GM18511 (cell line): ENCODE data around the gene DCHS1.

Experiments
- ATAC-seq: cut with Tn5 transposase; IDR thresholded peaks from one replicate; pipeline ENCODE4 v1.9.1; 2021; ENCODE audit warnings: mild to moderate bottlenecking, moderate library complexity; ENCODE audit not compliant: unreplicated experiment

The DCHS1 gene

DNA sequence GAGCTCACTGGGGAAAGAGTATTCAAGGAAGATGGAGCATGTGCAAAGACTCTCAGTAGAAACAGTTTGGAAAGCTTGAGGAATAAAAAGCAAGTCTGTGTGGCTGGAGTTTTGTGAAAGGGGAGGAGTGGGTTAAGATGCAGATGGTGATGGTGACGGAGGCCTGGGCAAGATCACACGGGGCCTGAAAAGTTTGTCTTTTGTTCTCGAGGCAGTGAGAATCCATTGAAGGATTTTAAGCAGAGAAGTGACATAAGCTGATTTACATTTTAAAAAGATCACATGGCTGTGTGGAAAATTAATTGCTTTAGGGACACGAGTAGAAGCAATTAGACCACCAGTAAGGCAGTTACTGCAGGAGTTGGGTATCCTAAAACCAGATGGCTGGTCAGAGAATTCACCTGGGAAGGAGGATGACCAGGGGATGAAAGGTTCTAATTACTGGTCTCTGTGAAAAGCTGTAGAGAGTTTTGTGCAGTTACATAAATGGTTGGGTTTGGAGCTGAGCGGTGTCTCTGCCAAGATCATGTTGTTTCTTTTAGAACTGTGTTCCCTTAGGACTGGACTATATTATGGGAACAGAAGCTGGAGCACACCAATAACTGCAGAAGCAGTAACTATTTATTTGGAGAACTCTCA lies 59.3 kb downstream of the DCHS1 start:
- no peak for ATAC-seq

DNA sequence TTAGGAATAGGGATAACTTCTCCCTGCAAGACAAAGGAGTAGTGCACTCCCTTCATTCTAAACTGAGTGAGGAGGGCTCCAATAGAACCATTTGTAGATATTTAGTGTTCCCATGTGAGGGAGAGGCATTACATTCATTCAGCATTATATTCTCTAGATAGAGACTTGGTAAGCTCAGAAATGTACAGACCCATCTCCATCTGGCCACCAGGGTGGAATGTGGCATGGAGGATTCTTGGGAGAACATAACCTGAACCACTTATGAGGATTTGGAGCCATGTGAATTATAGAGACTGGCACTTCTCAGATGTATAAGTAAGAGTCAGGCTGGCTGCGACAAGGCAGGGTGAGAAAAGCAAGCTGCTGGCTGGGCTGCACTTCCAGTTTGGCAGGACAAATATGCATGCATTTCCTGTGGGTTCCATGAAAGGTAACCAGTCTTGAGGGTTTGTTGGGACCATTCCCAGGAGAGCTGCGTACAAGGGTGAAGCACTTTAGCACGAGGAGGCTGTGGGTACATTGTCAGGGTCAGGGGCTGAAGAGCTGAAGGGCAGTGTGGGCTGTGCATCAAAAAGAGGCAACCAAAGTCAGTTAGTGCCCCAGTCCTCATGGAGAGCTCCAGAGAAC lies 61.4 kb downstream of the DCHS1 start:
- ATAC-seq = no peak

- no peak for ATAC-seq
Observed at GRCh38 chr11:6588018-6588417, 67.6 kb downstream of the DCHS1 start.

DNA sequence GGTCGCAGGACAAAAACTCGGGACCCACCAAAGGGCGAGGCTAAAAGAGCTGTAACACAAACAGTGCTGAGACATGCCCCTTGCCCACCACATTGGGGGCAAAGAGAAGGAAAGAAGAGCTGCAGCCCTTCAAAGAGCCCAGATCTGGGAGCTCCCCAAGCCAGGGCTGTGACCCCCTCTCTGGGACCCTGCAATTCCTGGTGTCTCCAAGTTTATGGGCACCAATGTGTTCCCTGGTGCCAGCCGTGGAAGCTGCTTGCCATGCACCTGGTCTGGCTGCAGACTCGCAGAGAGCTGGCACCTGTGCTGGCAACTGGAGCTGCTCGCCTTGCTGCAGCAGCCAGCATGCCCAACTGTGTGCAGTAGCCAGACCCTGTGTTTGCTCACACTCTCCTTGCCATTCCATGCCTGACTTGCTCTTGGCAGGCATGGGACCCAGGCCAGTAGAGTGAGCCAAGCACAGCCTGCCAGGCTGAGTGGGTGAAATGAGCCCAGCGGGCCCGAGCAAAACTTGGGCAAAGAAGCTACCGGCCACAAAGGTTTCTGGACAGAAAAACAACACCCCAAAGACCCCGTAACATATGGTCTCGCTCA lies 68.2 kb downstream of the DCHS1 start:
- no peak for ATAC-seq

- no peak for ATAC-seq
Observed at GRCh38 chr11:6586434-6587359, 68.9 kb downstream of the DCHS1 start.

DNA sequence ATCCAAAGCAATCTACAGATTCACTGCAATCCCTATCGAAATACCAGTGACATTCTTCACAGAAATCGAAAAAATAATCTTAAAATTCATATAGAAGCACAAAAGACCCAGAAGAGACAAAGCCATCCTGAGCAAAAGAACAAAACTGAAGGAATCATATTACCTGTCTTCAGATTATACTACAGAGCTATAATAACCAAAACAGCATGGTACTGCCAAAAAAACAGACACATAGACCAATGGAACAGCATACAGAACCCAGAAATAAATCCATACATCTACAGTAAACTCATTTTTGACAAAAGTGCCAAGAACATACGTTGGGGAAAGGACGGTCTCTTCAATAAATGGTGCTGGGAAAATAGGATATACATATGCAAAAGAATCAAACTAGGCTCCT lies 71.1 kb downstream of the DCHS1 start:
- no peak for ATAC-seq

- ATAC-seq = no peak
Observed at GRCh38 chr11:6583584-6583983, 72.0 kb downstream of the DCHS1 start.

GRCh38 chr11:6579681-6580080 lies 75.9 kb downstream of the DCHS1 start:
- ATAC-seq = no peak

GRCh38 chr11:6578134-6578533 lies 77.5 kb downstream of the DCHS1 start:
- ATAC-seq = no peak

DNA sequence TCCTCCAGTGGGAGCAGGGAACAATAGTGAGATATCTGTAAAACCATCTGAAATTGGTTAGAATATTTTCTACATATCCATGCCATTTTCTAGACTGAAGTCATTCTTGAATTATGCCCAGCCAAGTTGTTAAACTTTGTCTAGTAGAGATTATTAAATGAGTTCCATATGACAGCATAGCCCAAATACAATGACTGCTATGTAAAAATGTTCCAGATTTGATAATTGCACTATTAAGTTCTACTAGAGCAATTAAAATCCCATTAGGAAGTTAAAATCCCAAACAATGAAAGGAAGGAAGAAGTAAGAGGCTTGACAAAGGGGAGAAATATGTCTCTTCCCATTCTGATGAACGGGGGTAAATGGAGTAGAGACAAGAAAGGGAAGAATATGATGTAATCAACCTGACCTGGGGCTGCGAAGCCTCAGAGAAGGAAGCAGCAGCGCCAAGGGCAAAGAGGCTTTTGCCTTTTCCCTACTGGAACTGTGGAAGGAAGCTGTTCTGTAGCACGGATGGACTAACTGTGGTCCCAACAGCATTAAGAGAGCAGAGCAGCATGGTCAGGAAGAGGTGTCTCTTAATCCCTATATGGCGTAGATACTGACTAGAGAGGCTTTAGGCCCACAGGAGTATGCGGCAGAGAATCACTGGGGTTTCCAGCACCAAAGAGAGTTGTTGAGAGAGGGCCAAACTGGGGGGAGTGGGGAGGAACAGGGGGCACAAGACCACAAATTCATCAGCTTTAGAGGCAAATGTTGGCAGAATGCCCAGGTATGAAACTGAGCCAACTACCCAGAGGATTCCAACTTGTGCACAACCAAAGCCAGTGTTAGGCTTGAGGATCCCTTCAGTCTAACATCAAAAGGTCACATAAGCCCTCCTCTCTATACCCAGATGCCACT lies 78.9 kb downstream of the DCHS1 start:
- no peak for ATAC-seq

DNA sequence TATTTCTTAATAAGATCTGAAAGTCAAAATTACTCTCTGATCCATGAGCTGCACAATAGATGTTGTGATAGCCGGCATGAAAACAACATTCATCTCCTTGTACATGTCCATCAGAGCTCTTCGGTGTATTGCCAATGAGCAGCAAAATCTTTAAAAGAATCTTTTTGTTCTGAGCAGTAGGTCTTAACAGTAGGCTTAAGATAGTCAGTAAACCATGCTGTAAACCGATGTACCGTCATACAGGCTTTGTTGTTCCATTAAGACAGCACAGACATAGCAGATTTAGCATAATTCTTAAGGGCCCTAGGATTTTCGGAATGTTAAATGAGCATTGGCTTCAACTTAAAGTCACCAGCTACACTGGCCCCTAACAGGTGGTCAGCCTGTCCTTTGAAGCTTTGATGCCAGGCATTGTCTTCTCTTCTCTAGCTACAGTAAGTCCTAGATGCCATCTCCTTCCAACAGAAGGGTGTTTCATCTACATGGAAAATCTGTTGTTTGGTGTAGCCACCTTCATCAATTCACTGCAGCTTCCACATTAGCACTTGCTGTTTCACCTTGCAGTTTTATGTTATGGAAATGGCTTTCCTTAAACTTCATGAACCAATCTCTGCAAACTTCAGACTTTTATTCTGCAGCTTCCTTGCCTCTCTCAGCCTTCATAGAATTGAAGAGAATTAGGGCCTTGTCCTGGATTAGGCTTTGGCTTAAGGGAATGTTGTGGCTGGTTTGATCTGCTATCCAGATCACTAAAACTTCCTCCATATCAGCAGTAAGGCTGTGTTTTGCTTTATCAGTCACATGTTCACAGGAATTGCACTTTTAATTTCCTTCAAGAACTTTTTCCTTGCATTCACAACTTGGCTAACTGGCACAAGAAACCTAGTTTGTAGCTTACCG lies 80.5 kb downstream of the DCHS1 start:
- ATAC-seq = no peak

- no peak for ATAC-seq
Observed at GRCh38 chr11:6572215-6572614, 83.4 kb downstream of the DCHS1 start.

DNA sequence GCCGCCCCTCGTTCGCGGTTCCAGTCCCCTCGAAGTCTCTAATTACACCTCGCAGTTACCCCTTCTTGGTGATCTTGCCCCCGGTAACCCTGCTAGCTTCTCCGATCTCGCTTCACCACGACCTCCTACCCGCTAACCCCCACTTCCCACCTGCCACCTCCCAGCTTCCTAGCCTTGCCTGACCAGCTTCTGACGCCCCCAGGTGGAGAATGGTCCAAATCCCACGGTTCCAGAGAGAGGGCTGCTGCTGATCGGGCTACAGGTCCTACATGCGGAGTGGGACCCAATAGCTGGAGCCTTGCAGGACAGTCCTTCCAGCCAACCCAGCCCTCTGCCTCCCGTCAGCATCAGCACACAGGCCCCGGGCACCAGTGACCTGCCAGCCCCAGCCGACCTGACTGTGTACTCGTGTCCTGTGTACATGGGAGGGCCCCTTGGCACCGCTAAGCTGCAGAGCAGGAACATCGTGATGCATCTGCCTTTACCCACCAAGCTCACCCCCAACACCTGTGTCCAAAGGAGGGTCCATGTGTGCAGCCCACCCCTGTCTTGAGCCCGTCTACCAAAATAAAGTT lies 84.1 kb downstream of the DCHS1 start:
- no peak for ATAC-seq
